GM12878 (cell line): ENCODE results near the gene ABCA4. TPM values are rescaled to one million over a fixed set of nuclear protein-coding genes. Genes with fewer than 3 reads are reported as not detected.

Source experiments
- ATAC-seq: fragments of 200-7000 bp; cut with Tn5 transposase; 3 replicates; pipeline ENCODE4 v1.9.1; 2020; ENCODE audit warnings: mild to moderate bottlenecking, moderate library complexity
- BruUV-seq: library from RNA; stranded (reverse); fragments of 400-500 nt; replicated peaks from 2 replicates; lab custom pipeline; 2021; lab: Mats Ljungman, UMichigan
- CTCF ChIA-PET: fragments of 300-600 bp; sonication (Branson Sonifier 250); formaldehyde crosslinking; extraction: SDS; loops from one replicate; lab custom pipeline; 2021; ENCODE audit warnings: inconsistent platforms; lab: Yijun Ruan, JAX
- POLR2A ChIA-PET: fragments of 350-600 bp; formaldehyde crosslinking; extraction: SDS; loops from one replicate; lab custom pipeline; 2021; ENCODE audit warnings: inconsistent platforms; lab: Charles Lee
- RAD21 ChIA-PET: fragments of 300-600 bp; sonication (Branson Sonifier 250); formaldehyde crosslinking; loops from one replicate; lab custom pipeline; 2023; ENCODE audit warnings: antibody characterized with exemption; ENCODE audit not compliant: unreplicated experiment; lab: Charles Lee
- SMC1A ChIA-PET: fragments of 300-600 bp; sonication (Branson Sonifier 250); formaldehyde crosslinking; loops from one replicate; lab custom pipeline; 2023; ENCODE audit not compliant: unreplicated experiment, uncharacterized antibody; lab: Charles Lee
- DNase-seq: peaks from one replicate; pipeline ENCODE4 v3.0.0-alpha.2; 2011; ENCODE audit warnings: low read depth, low spot score
- FAIRE-seq: peaks from 3 replicates; lab custom pipeline; 2011; peaks lifted over from hg19 to GRCh38; lab: Jason Lieb, UNC
- H2AFZ ChIP-seq: 2 replicates; pipeline ENCODE4 v1.6.0; 2011; ENCODE audit warnings: low read depth, low read length, control low read depth; ENCODE audit not compliant: control insufficient read depth
- H3K27ac ChIP-seq: 2 replicates; pipeline ENCODE4 v1.5.1; 2011; ENCODE audit warnings: control low read depth; ENCODE audit not compliant: control insufficient read depth, insufficient read depth
- H3K27me3 ChIP-seq, 2 experiments: replicated peaks in 1 of 2; 2 replicates each; pipeline versions ENCODE4 v1.6.0 to v1.6.1; 2011; ENCODE audit warnings: low read length in 1 of 2; ENCODE audit not compliant: control insufficient read depth in 2 of 2, insufficient read depth in 2 of 2
- H3K36me3 ChIP-seq, 2 experiments: 2 replicates each; pipeline ENCODE4 v1.5.1; 2011; ENCODE audit warnings: low read length in 1 of 2; ENCODE audit not compliant: control insufficient read depth in 2 of 2, insufficient read depth in 2 of 2
- H3K4me1 ChIP-seq: 2 replicates; pipeline ENCODE4 v1.6.1; 2011; ENCODE audit warnings: mild to moderate bottlenecking, low read length, moderate library complexity, mixed read lengths; ENCODE audit not compliant: control insufficient read depth, insufficient read depth
- H3K4me2 ChIP-seq: 2 replicates; pipeline ENCODE4 v1.6.0; 2011; ENCODE audit warnings: control low read depth; ENCODE audit not compliant: control insufficient read depth, insufficient read depth
- H3K4me3 ChIP-seq: fragments of 200-600 bp; sonication (generic); 2 replicates; pipeline ENCODE4 v1.5.1; 2016
- H3K79me2 ChIP-seq: 2 replicates; pipeline ENCODE4 v1.6.0; 2011; ENCODE audit warnings: low read length; ENCODE audit not compliant: control insufficient read depth, insufficient read depth
- H3K9ac ChIP-seq: 2 replicates; pipeline ENCODE4 v1.8.0; 2011; ENCODE audit warnings: low read length, control low read depth, mixed read lengths; ENCODE audit not compliant: control insufficient read depth, insufficient read depth
- H3K9me3 ChIP-seq: replicated peaks from 3 replicates; pipeline ENCODE4 v1.5.1; 2011; ENCODE audit warnings: mild to moderate bottlenecking, low read length; ENCODE audit not compliant: control insufficient read depth, insufficient read depth
- H4K20me1 ChIP-seq: 2 replicates; pipeline ENCODE4 v1.6.0; 2011; ENCODE audit not compliant: control insufficient read depth, insufficient read depth
- E2F4 ChIP-seq: IDR thresholded peaks from 2 replicates; pipeline ENCODE4 v1.6.1; 2012; ENCODE audit warnings: low read depth, low read length, improper control_type of control experiment
- EED ChIP-seq: sonication (generic); IDR thresholded peaks from 2 replicates; pipeline ENCODE4 v1.6.1; 2016; ENCODE audit warnings: antibody characterized with exemption, low read depth
- GATAD2B ChIP-seq: fragments of 450-650 bp; conservative IDR thresholded peaks from 2 replicates; pipeline ENCODE4 v1.6.1; 2017; ENCODE audit warnings: low read depth, mild to moderate bottlenecking, moderate library complexity
- HDAC6 ChIP-seq: fragments of 200-600 bp; sonication (generic); IDR thresholded peaks from one replicate; pipeline ENCODE4 v1.8.0; 2017; ENCODE audit warnings: antibody characterized with exemption; ENCODE audit not compliant: unreplicated experiment
- JUNB ChIP-seq: IDR thresholded peaks from 2 replicates; pipeline ENCODE4 v1.6.1; 2016; ENCODE audit warnings: antibody characterized with exemption, mild to moderate bottlenecking
- MAX ChIP-seq: IDR thresholded peaks from 2 replicates; pipeline ENCODE4 v1.6.1; 2012; ENCODE audit warnings: low read depth, low read length, improper control_type of control experiment
- MEF2B ChIP-seq: fragments of 450-650 bp; IDR thresholded peaks from 2 replicates; pipeline ENCODE4 v1.6.1; 2018; ENCODE audit warnings: mild to moderate bottlenecking, moderate library complexity; ENCODE audit not compliant: partially characterized antibody, poor library complexity, severe bottlenecking
- MTA2 ChIP-seq: fragments of 450-650 bp; IDR thresholded peaks from 2 replicates; pipeline ENCODE4 v1.6.1; 2016; ENCODE audit warnings: low read depth, mild to moderate bottlenecking, moderate library complexity
- NBN ChIP-seq: fragments of 450-650 bp; IDR thresholded peaks from 2 replicates; pipeline ENCODE4 v1.6.1; 2016
- NFYA ChIP-seq: IDR thresholded peaks from 2 replicates; pipeline ENCODE4 v1.6.1; 2011; ENCODE audit warnings: low read depth, mild to moderate bottlenecking, low read length, improper control_type of control experiment, borderline replicate concordance
- PML ChIP-seq: IDR thresholded peaks from 2 replicates; pipeline ENCODE4 v1.6.1; 2012; ENCODE audit warnings: low read length, inconsistent platforms
- TARDBP ChIP-seq: IDR thresholded peaks from 2 replicates; pipeline ENCODE4 v1.6.1; 2016; ENCODE audit warnings: borderline replicate concordance
- ZBTB4 ChIP-seq: fragments of 450-650 bp; formaldehyde crosslinking; IDR thresholded peaks from 2 replicates; pipeline ENCODE4 v1.4.0; 2022; ENCODE audit warnings: mild to moderate bottlenecking, moderate library complexity
- ZNF687 ChIP-seq: fragments of 450-650 bp; IDR thresholded peaks from 2 replicates; pipeline ENCODE4 v1.6.1; 2017; ENCODE audit warnings: mild to moderate bottlenecking, moderate library complexity
- WGBS: methylation state at CpG from one replicate; pipeline ENCODE4 v1.1.6; 2016; ENCODE audit warnings: low lambda C conversion rate; ENCODE audit not compliant: insufficient replicate concordance, insufficient coverage; ENCODE audit errors: missing lambda C conversion rate; 5-methylcytosine and 5-hydroxymethylcytosine counted together
- in situ Hi-C: fragments of 300-500 bp; cut with MboI; formaldehyde crosslinking; loops from 9 replicates; pipeline ENCODE4 v1.14.3; 2018; ENCODE audit warnings: mixed read lengths
- intact Hi-C: fragments of 100-400 bp; cut with micrococcal nuclease; formaldehyde crosslinking; loops from one replicate; pipeline ENCODE4 v1.14.2; 2022; ENCODE audit not compliant: unreplicated experiment
- polyA plus RNA-seq, 11 experiments: library from polyadenylated mRNA; depleted of rRNA in 4 of 11; unstranded in 6 of 11; stranded (reverse) in 5 of 11; fragments of >200 nt; fragmentation: Nextera tagmentation in 4 of 11; fragmentation: Illumina TruSeq in 1 of 11; extraction: Ambion mirVana in 4 of 11; extraction: Trizol in 1 of 11; gene quantifications; 1 replicate in 1 of 11; 2 replicates in 10 of 11; pipeline versions ENCODE4 v1.2.1 to v1.2.3, GENCODE V29; 2011 to 2016; ENCODE audit warnings: inconsistent platforms in 2 of 11, missing spikeins in 2 of 11, low read depth in 1 of 11
- total RNA-seq, 4 experiments: library from RNA; depleted of rRNA in 3 of 4; stranded (reverse); fragments of >200 nt in 3 of 4; fragmentation: Illumina TruSeq in 1 of 4; extraction: Trizol in 1 of 4; gene quantifications; 2 replicates each; pipeline versions ENCODE4 v1.2.1 to v1.2.3, GENCODE V29; 2013 to 2021

The ABCA4 gene
- total and polyA plus RNA-seq, 10 of the 15 experiments (the other 5 are each of a cell fraction or from before 2014, with no cell fraction given), result 0.03 to 0.28 (median 0.11) TPM; not detected in 3

- ChIA-PET POLR2A (interaction anchor here (0.6 to 0.7 kb wide), 2 partner anchors 20 to 72 kb away, joined by 5 to 6 read pairs; no protein-coding TSS in a partner anchor), SMC1A (interaction anchor here (0.7 to 7.0 kb wide), 7 partner anchors 11 to 302 kb away, joined by 3 to 33 read pairs (median 4); no protein-coding TSS in a partner anchor), RAD21 (interaction anchor here (0.8 to 2.4 kb wide), 2 partner anchors 296 to 298 kb away, joined by 3 to 14 read pairs; no protein-coding TSS in a partner anchor), CTCF (interaction anchor here (0.6 to 9.6 kb wide), 14 partner anchors 11 to 767 kb away, joined by 3 to 152 read pairs (median 5); no protein-coding TSS in a partner anchor)
- no peaks in the 10 kb centered on the region for H3K79me2 ChIP-seq
- in situ Hi-C loops (no loop called here), intact Hi-C loops (no loop called here)
- H3K4me1 ChIP-seq, result peaks cover 6% of the 10 kb centered on the region; the same call in 1 of the 2 replicates
- peak overlapping the region; percentile 11; the same call in 1 of the 2 replicates for H3K4me2 ChIP-seq
- H2AFZ ChIP-seq, result no peak overlapping the region
- 0 out of 2 replicates have a peak, but pooled peaks cover 4% of the 10 kb centered on the region for H4K20me1 ChIP-seq
- H3K4me3 ChIP-seq, result no peak overlapping the region
- WGBS, result under 1% methylated on average over 9 of the region's 9 CpGs
- no TSS peak for BruUV-seq
- ATAC-seq (peak; percentile 75), DNase-seq (no peak), FAIRE-seq (peak; percentile 23)
- no peaks in the 10 kb centered on the region for H3K36me3 ChIP-seq
- H3K9me3 ChIP-seq, result no peaks in the 10 kb centered on the region
- no peak overlapping the region for H3K27ac ChIP-seq
- H3K27me3 ChIP-seq, result no peaks in the 10 kb centered on the region; a peak in 1 of 4 replicates
- H3K9ac ChIP-seq, result no peak overlapping the region
- TF ChIP-seq ZNF687 (no peak), MEF2B (no peak), PML (peak; percentile 44; the same call in 1 of the 2 replicates), NBN (no peak), TARDBP (no peak), E2F4 (no peak), HDAC6 (no peak), ZBTB4 (no peak), MAX (no peak), EED (peak; percentile 84), GATAD2B (no peak), JUNB (peak; percentile 88), MTA2 (no peak), NFYA (no peak)
Measured at GRCh38 chr1:94037392-94038229, 83.3 kb downstream of the ABCA4 start.
